Omental fat pad (tissue), 4 donors: Measurements from ENCODE around the gene CARD11. TPM values are rescaled to one million over a fixed set of nuclear protein-coding genes. Genes with fewer than 3 reads are reported as not detected.
A peak's percentile ranks its signal among the peaks of the same experiment; 100 is the strongest.

ENCODE experiments used
- ATAC-seq: fragments of 150-250 bp; one replicate; pipeline ENCODE4 v1.9.1; 2016; ENCODE audit warnings: mild to moderate bottlenecking, moderate library complexity; ENCODE audit not compliant: low FRiP score
- DNase-seq: peaks from one replicate; pipeline ENCODE4 v3.0.0-alpha.2; 2019; ENCODE audit warnings: low spot score
- total RNA-seq, 4 donors: library from RNA; depleted of rRNA; stranded (reverse); fragments of >200 nt; gene quantifications; one replicate each; pipeline ENCODE4 v1.1.0, GENCODE V29; 2016
- TF ChIP-seq, protein P1 (sequence below), 3 donors: fragments of 450-650 bp; IDR thresholded peaks; one replicate each; pipeline ENCODE4 v1.5.1; 2016 to 2017; ENCODE audit warnings: antibody characterized with exemption in 3 of 3, mild to moderate bottlenecking in 3 of 3, moderate library complexity in 2 of 3

The CARD11 gene
- total RNA-seq, 4 donors from 2014 or later: 0.75 to 1.4 (median 1.0) TPM

- TF ChIP-seq, protein P1, sequence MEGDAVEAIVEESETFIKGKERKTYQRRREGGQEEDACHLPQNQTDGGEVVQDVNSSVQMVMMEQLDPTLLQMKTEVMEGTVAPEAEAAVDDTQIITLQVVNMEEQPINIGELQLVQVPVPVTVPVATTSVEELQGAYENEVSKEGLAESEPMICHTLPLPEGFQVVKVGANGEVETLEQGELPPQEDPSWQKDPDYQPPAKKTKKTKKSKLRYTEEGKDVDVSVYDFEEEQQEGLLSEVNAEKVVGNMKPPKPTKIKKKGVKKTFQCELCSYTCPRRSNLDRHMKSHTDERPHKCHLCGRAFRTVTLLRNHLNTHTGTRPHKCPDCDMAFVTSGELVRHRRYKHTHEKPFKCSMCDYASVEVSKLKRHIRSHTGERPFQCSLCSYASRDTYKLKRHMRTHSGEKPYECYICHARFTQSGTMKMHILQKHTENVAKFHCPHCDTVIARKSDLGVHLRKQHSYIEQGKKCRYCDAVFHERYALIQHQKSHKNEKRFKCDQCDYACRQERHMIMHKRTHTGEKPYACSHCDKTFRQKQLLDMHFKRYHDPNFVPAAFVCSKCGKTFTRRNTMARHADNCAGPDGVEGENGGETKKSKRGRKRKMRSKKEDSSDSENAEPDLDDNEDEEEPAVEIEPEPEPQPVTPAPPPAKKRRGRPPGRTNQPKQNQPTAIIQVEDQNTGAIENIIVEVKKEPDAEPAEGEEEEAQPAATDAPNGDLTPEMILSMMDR (IDR thresholded peaks at IDR 0.05): no peak
- ATAC-seq (no peak), DNase-seq (no peak)
These were observed 109.4 kb downstream of the CARD11 start for GRCh38 chr7:2934211-2934731.

GRCh38 chr7:2932402-2933251 is 111.0 kb downstream of the CARD11 start:
- ATAC-seq (no peak), DNase-seq (no peak)
- TF ChIP-seq, protein P1 (IDR thresholded peaks at IDR 0.05): no peak

DNA sequence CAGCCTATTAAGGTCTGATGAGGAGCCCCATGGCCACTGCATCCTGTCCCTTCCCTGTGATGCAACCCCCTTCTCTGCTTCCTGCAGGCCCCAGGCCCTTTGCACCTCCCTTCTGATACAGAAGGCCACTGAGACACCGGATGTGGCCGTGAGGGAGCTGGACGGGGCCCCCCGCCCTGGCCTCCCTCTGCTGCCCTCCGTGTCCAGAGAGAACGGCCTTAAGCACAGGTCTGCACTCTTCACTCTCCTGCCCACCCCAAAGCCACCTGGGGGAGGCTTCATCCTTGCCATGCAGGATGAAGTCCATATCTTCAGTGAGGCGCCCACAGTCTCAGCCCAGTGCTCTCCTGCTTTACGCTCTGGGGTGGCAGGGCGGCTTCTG is 112.6 kb downstream of the CARD11 start:
- TF ChIP-seq, protein P1 (IDR thresholded peaks at IDR 0.05): no peak
- ATAC-seq: peak; percentile 23
- DNase-seq: no peak

DNA sequence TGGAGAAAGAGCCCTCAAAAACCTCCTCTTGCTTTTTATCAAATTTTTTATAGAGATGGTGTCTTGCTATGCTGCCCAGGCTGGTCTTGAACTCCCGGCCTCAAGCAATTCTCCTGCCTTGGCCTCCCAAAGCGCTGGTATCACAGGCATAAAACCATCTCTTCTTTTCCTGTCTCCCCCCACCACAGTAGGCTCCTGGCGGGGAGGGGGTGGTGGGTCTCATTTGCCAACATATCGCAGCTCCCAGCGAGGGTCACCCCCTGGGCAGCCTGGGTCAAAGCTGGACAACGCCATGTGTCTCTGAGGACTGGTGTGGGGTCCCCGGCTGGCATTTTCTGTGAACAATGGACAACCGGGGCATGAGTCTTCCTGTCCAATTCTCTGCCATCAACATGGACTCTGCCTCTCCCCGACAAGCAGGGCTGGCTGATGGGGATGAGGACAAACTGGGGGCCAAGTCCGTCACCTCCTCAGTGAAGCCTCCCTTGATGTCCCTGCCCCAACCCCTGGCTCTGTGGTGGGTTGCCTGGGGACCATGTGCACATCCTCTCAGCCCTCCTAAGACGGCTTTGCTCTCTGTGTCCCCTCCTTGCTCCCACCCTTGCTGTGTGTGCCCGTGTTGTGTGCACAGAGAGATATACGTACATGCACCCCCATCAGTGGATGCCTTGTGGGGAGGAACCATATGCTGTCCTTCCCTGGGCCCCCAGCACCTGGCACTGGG is 113.2 kb downstream of the CARD11 start:
- no peak for DNase-seq

DNA sequence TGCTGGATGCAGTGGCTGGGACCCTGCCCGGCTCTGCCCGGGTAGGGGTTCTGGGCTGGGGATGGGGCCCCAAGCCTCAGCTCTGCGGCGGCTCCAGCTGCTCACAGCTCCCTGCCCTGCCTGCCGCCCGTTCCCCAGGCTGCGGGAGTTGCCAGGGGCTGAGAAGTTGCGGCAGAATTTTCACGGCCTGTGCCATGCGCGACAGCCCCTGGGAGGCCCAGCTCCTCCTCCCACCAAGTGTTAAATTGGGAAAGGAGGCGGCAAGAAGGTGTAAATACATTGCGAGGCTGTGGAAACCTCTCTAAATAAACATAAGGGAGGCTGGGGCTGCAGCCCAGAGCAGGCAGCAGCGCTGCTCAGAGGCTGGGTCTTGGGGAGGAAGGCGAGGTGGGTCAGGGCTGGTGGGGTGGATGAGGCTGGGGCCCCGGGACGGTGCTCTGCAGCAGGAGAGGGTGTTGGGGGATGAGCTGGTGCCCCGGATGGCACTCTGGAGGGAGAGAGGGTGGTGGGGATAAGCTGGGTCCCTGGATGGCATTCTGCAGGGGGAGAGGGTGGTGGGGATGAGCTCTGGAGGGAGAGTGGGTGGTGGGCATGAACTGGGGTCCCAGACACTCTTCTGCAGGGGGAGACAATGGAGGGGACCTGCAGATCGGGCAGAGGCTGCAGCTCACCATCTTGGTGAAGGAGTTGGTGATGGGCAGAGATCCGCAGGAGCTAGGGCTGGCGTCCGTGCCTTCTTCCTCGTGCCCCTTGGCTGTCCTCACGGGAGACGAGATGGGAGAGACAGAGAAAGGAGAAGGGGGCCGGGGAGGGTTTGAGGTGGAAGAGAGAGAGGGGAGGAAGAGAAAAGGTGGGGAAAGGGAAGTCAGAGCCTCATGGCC is 114.1 kb downstream of the CARD11 start:
- ATAC-seq (no peak), DNase-seq (no peak)
- TF ChIP-seq, protein P1 (IDR thresholded peaks at IDR 0.05): no peak

More for the DNA sequence above, 113.2 kb downstream of the CARD11 start:
- no peak for ATAC-seq
- TF ChIP-seq, protein P1 (IDR thresholded peaks at IDR 0.05): no peak

DNA sequence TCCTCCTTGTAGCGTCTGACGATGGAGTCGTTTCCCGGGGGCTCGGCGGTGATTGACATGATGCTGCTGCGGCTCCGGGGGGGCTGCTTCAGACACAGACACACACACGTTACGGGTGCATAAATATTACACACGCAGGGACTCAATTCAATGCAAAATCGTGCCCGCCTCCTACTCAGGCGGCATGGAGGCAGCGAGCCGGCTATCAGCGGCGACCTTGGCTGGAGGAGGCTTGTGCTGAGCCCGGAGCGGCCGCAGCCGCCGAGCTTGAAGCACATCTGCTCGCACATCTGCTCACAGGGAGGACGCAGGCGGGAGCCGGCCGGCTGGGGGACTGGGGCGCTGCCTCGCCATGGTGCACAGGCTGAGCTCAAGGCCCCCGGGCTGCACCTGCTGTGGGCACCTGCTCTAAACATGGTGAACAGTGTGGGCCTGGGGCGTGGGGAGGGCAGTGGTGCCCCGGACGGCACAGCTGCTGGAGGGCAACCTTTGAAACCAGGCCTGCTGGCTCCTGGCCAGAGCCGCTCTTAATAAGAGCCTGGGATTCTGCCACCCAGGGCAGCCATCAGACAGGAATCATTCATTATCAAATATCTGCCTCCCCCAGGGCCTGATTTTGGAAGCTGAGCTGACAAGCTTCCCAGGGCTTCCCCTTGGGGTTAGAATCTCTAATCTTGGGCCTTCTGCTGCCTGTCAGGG is 114.9 kb downstream of the CARD11 start:
- no peak for ATAC-seq
- no peak for DNase-seq
- TF ChIP-seq, protein P1 (IDR thresholded peaks at IDR 0.05): no peak
